ENCODE measurements around the gene HOXB7. TPM values are rescaled to one million over a fixed set of nuclear protein-coding genes. Genes with fewer than 3 reads are reported as not detected.

The HOXB7 gene
- total RNA-seq (2021) = 28.2 and 34.0 TPM in 2 replicates
- Bru-seq, nascent RNA = percentile 63 among the genes with signal in this experiment
- percentile 75 among the genes with signal in this experiment for BruChase-seq, experiment 1, labeled RNA remaining after a 2-hour chase
- BruChase-seq, experiment 2, labeled RNA remaining after a 6-hour chase = percentile 89 among the genes with signal in this experiment
- long read RNA-seq, transcript HOXB7-201 (2 exons, 1,371 nt) = major isoform, 83 of 85 reads
- long read RNA-seq, partial matches to known transcripts = 0 of 85 reads
- long read RNA-seq, other reads (novel, unspliced or antisense) = 2 of 85 reads

GRCh38 chr17:48610282-48611211 lies at the start of gene HOXB7:
Gene HOXB7 (minus strand): TSS chr17:48611017. CDS start chr17:48610918, 99 bp downstream.
- Histone ChIP-seq H3K4me3 (peak within 1 kb of the TSS; percentile 80), H3K36me3 (ENCODE audit: low read depth) (no peaks in the 10 kb centered on the region), H3K4me1 (replicated peaks; ENCODE audit: insufficient read depth) (peaks cover 23% of the 10 kb centered on the region), H3K79me2 (ENCODE audit: low read depth) (peaks cover 24% of the 10 kb centered on the region), H3K27ac (peak within 1 kb of the TSS; percentile 63), H3K9me3 (ENCODE audit: insufficient read depth, low read depth) (no peaks in the 10 kb centered on the region), H2AFZ (peak within 1 kb of the TSS; percentile 92), H4K20me1 (ENCODE audit: insufficient read depth) (no peaks in the 10 kb centered on the region), H3K9me2 (ENCODE audit: insufficient read depth) (no peaks in the 10 kb centered on the region), H3K4me2 (peak within 1 kb of the TSS; percentile 88), H3F3A (ENCODE audit: insufficient read depth, low read depth) (no peaks in the 10 kb centered on the region; the same call in 1 of the 2 replicates), H3K27me3 (ENCODE audit: insufficient read depth, low read depth) (no peaks in the 10 kb centered on the region)
- POLR2A ChIA-PET (ENCODE audit: unreplicated experiment) = interaction anchor here (0.7 kb wide), 2 partner anchors 23 to 347 kb away, joined by 4 to 7 read pairs; no protein-coding TSS in a partner anchor
- peak; percentile 52 to 64 for DNase-seq
- TF ChIP-seq EZH2 (IDR thresholded peaks at IDR 0.05; ENCODE audit: low read depth) = no peak
- no peak for TF ChIP-seq CTCF (conservative IDR thresholded peaks at IDR 0.05)
- intact Hi-C loops (cut with micrococcal nuclease; ENCODE audit: unreplicated experiment) = loop anchor here (10.0 kb wide), 1 partner anchor 666 kb away; the partner anchor contains the start of gene PNPO
- CTCF ChIA-PET = interaction anchor here (0.6 to 0.7 kb wide), 3 partner anchors 17 to 542 kb away, joined by 3 to 16 read pairs (median 6); no protein-coding TSS in a partner anchor
- BruUV-seq (replicated peaks) = no TSS peak

GRCh38 chr17:48655913-48656312 lies 45.1 kb upstream of the HOXB7 start:
- H3F3A ChIP-seq (ENCODE audit: insufficient read depth, low read depth) = no peaks in the 10 kb centered on the region
- H3K4me2 ChIP-seq = no peak overlapping the region
- H3K9me2 ChIP-seq (ENCODE audit: insufficient read depth) = no peaks in the 10 kb centered on the region
- H3K4me1 ChIP-seq (replicated peaks; ENCODE audit: insufficient read depth) = no peaks in the 10 kb centered on the region
- POLR2A ChIA-PET (ENCODE audit: unreplicated experiment) = no interaction called here
- TF ChIP-seq CTCF (conservative IDR thresholded peaks at IDR 0.05) (no peak), EZH2 (IDR thresholded peaks at IDR 0.05; ENCODE audit: low read depth) (no peak)
- no peak for DNase-seq
- no peaks in the 10 kb centered on the region for H3K36me3 ChIP-seq (ENCODE audit: low read depth)
- H2AFZ ChIP-seq = no peak overlapping the region
- no peaks in the 10 kb centered on the region for H3K79me2 ChIP-seq (ENCODE audit: low read depth)
- H3K27me3 ChIP-seq (ENCODE audit: insufficient read depth, low read depth) = 0 out of 2 replicates have a peak, but pooled peaks cover 17% of the 10 kb centered on the region
- CTCF ChIA-PET = no interaction called here
- no peaks in the 10 kb centered on the region for H4K20me1 ChIP-seq (ENCODE audit: insufficient read depth)
- intact Hi-C loops (cut with micrococcal nuclease; ENCODE audit: unreplicated experiment) = no loop called here
- no TSS peak for BruUV-seq (replicated peaks)
- no peak overlapping the region for H3K27ac ChIP-seq
- no peaks in the 10 kb centered on the region for H3K9me3 ChIP-seq (ENCODE audit: insufficient read depth, low read depth)
- no peak overlapping the region for H3K4me3 ChIP-seq

GRCh38 chr17:48649741-48650140 lies 38.9 kb upstream of the HOXB7 start:
- Histone ChIP-seq H3K36me3 (ENCODE audit: low read depth) (no peaks in the 10 kb centered on the region), H3K27me3 (ENCODE audit: insufficient read depth, low read depth) (peaks cover 38% of the 10 kb centered on the region), H4K20me1 (ENCODE audit: insufficient read depth) (no peaks in the 10 kb centered on the region), H3K79me2 (ENCODE audit: low read depth) (no peaks in the 10 kb centered on the region), H2AFZ (no peak overlapping the region), H3K4me1 (replicated peaks; ENCODE audit: insufficient read depth) (no peaks in the 10 kb centered on the region), H3K4me3 (no peak overlapping the region), H3K4me2 (no peak overlapping the region), H3K9me3 (ENCODE audit: insufficient read depth, low read depth) (no peaks in the 10 kb centered on the region), H3F3A (ENCODE audit: insufficient read depth, low read depth) (no peaks in the 10 kb centered on the region), H3K27ac (no peak overlapping the region), H3K9me2 (ENCODE audit: insufficient read depth) (no peaks in the 10 kb centered on the region)
- ChIA-PET CTCF (no interaction called here), POLR2A (ENCODE audit: unreplicated experiment) (interaction anchor here (0.6 kb wide), 2 partner anchors 390 to 711 kb away, joined by 4 to 6 read pairs; no protein-coding TSS in a partner anchor)
- DNase-seq = no peak
- BruUV-seq (replicated peaks) = no TSS peak
- no peak for TF ChIP-seq CTCF (conservative IDR thresholded peaks at IDR 0.05)
- TF ChIP-seq EZH2 (IDR thresholded peaks at IDR 0.05; ENCODE audit: low read depth) = no peak
- intact Hi-C loops (cut with micrococcal nuclease; ENCODE audit: unreplicated experiment) = no loop called here
